Endodermal cell (in vitro differentiated cells): ENCODE results near the gene IMMP2L. TPM values are rescaled to one million over a fixed set of nuclear protein-coding genes. Genes with fewer than 3 reads are reported as not detected.

Experiments
- DNase-seq: peaks from one replicate; pipeline ENCODE4 v3.0.0-alpha.2; 2017
- H3K27ac ChIP-seq: 2 replicates; pipeline ENCODE4 v1.5.1; 2013; ENCODE audit warnings: mild to moderate bottlenecking, low read depth, low read length, moderate library complexity
- H3K27me3 ChIP-seq: 2 replicates; pipeline ENCODE4 v1.6.1; 2013; ENCODE audit warnings: mild to moderate bottlenecking, low read length, moderate library complexity; ENCODE audit not compliant: insufficient read depth, control insufficient read depth, poor library complexity, severe bottlenecking
- H3K36me3 ChIP-seq: 2 replicates; pipeline ENCODE4 v1.7.0; 2013; ENCODE audit warnings: mild to moderate bottlenecking, low read length, moderate library complexity; ENCODE audit not compliant: control insufficient read depth, insufficient read depth
- H3K4me1 ChIP-seq: one replicate; pipeline ENCODE4 v1.7.0; 2013; ENCODE audit warnings: low read length; ENCODE audit not compliant: control insufficient read depth, insufficient read depth
- H3K4me3 ChIP-seq: 2 replicates; pipeline ENCODE4 v1.5.1; 2013; ENCODE audit warnings: mild to moderate bottlenecking, low read length, moderate library complexity
- H3K9ac ChIP-seq: 2 replicates; pipeline ENCODE4 v1.6.1; 2013; ENCODE audit warnings: mild to moderate bottlenecking, low read length, moderate library complexity; ENCODE audit not compliant: poor library complexity, severe bottlenecking; ENCODE audit errors: extremely low read depth
- H3K9me3 ChIP-seq: 2 replicates; pipeline ENCODE4 v1.6.1; 2013; ENCODE audit warnings: mild to moderate bottlenecking, low read length, moderate library complexity; ENCODE audit not compliant: control insufficient read depth
- H3K27ac Mint-ChIP-seq: 2 replicates; pipeline ENCODE4 v1.8.0; 2020; ENCODE audit warnings: mixed read lengths
- H3K27me3 Mint-ChIP-seq: 2 replicates; pipeline ENCODE4 v1.8.0; 2021; ENCODE audit warnings: mild to moderate bottlenecking, mixed read lengths; ENCODE audit not compliant: insufficient read depth
- H3K36me3 Mint-ChIP-seq: 2 replicates; pipeline ENCODE4 v1.8.0; 2020; ENCODE audit warnings: low read depth, mixed read lengths
- H3K4me1 Mint-ChIP-seq: 2 replicates; pipeline ENCODE4 v1.8.0; 2020; ENCODE audit warnings: mixed read lengths
- H3K4me3 Mint-ChIP-seq: 2 replicates; pipeline ENCODE4 v1.8.0; 2020; ENCODE audit warnings: mild to moderate bottlenecking, moderate library complexity, mixed read lengths
- H3K9me3 Mint-ChIP-seq: 2 replicates; pipeline ENCODE4 v1.8.0; 2020; ENCODE audit warnings: mild to moderate bottlenecking, mixed read lengths
- CTCF ChIP-seq: fragments of 200-600 bp; sonication (generic); conservative IDR thresholded peaks from 2 replicates; pipeline ENCODE4 v1.5.0; 2021; ENCODE audit warnings: antibody characterized with exemption, mild to moderate bottlenecking
- WGBS, 2 experiments: methylation state at CpG; one replicate each; pipeline versions ENCODE4 v1.1.5 to v1.1.7; 2013; ENCODE audit warnings: missing lambda C conversion rate in 2 of 2, mixed read lengths in 1 of 2; ENCODE audit not compliant: insufficient coverage in 1 of 2, insufficient read length in 1 of 2; 5-methylcytosine and 5-hydroxymethylcytosine counted together
- total RNA-seq, 2 donors: library from RNA; stranded (reverse); fragmentation: NEBNext Ultra II Directional in 1 of 2; extraction: Animal tissue kit (Norgen Biotek cat#: 25700) in 1 of 2; gene quantifications; 2 replicates in 1 of 2; 3 replicates in 1 of 2; pipeline ENCODE4 v1.2.1, GENCODE V29; 2021

Gene IMMP2L
- total RNA-seq, 2 donors from 2014 or later, result 17.7 to 19.4 TPM

- H3K27ac Mint-ChIP-seq, result peak overlapping the region; percentile 90
- Histone ChIP-seq H3K36me3 (no peaks in the 10 kb centered on the region), H3K4me1 (peaks cover 9% of the 10 kb centered on the region), H3K27ac (no peak overlapping the region), H3K27me3 (no peaks in the 10 kb centered on the region), H3K4me3 (peak overlapping the region; percentile 8), H3K9ac (no peak overlapping the region), H3K9me3 (peaks cover 24% of the 10 kb centered on the region)
- H3K9me3 Mint-ChIP-seq, result peaks cover 27% of the 10 kb centered on the region
- 46 to 68% methylated on average over 2 to 5 of the region's 5 CpGs for WGBS, 2 experiments
- H3K4me3 Mint-ChIP-seq, result no peak overlapping the region
- no peaks in the 10 kb centered on the region for H3K27me3 Mint-ChIP-seq
- DNase-seq, result no peak
- no peak for TF ChIP-seq CTCF
- peaks cover 11% of the 10 kb centered on the region for H3K36me3 Mint-ChIP-seq
- peaks cover 26% of the 10 kb centered on the region for H3K4me1 Mint-ChIP-seq
Measured at GRCh38 chr7:110677405-110677804, 884.9 kb downstream of the IMMP2L start.

GRCh38 chr7:110676785-110677184 lies 885.5 kb downstream of the IMMP2L start:
- Mint-ChIP-seq H3K27ac (peak overlapping the region; percentile 90), H3K9me3 (peaks cover 33% of the 10 kb centered on the region), H3K4me3 (no peak overlapping the region), H3K27me3 (no peaks in the 10 kb centered on the region), H3K4me1 (peaks cover 26% of the 10 kb centered on the region), H3K36me3 (peaks cover 13% of the 10 kb centered on the region)
- H3K4me1 ChIP-seq, result peaks cover 9% of the 10 kb centered on the region
- no peak for DNase-seq
- no peaks in the 10 kb centered on the region for H3K27me3 ChIP-seq
- no peak overlapping the region for H3K9ac ChIP-seq
- H3K4me3 ChIP-seq, result no peak overlapping the region
- no peaks in the 10 kb centered on the region for H3K36me3 ChIP-seq
- peaks cover 29% of the 10 kb centered on the region for H3K9me3 ChIP-seq
- H3K27ac ChIP-seq, result no peak overlapping the region
- 89 to 94% methylated on average over 2 of the region's 2 CpGs for WGBS, 2 experiments
- no peak for TF ChIP-seq CTCF

- no peak overlapping the region for H3K27ac ChIP-seq
- H3K4me3 Mint-ChIP-seq, result no peak overlapping the region
- H3K27me3 ChIP-seq, result no peaks in the 10 kb centered on the region
- WGBS, 2 experiments, result 97% methylated on average over 3 of the region's 4 CpGs; no CpG with 5 or more reads in 1 of the 2 experiments
- TF ChIP-seq CTCF, result no peak
- H3K36me3 ChIP-seq, result no peaks in the 10 kb centered on the region
- H3K27ac Mint-ChIP-seq, result no peak overlapping the region
- H3K4me3 ChIP-seq, result no peak overlapping the region
- DNase-seq, result no peak
- H3K4me1 ChIP-seq, result peaks cover 9% of the 10 kb centered on the region
- H3K9me3 ChIP-seq, result peaks cover 34% of the 10 kb centered on the region
- peaks cover 13% of the 10 kb centered on the region for H3K36me3 Mint-ChIP-seq
- H3K9me3 Mint-ChIP-seq, result peaks cover 38% of the 10 kb centered on the region
- H3K4me1 Mint-ChIP-seq, result peaks cover 26% of the 10 kb centered on the region
- H3K9ac ChIP-seq, result no peak overlapping the region
- no peaks in the 10 kb centered on the region for H3K27me3 Mint-ChIP-seq
Measured at GRCh38 chr7:110675383-110676103, 886.7 kb downstream of the IMMP2L start.
